H1 (cell line): ENCODE data around the gene RAD23A. TPM values are rescaled to one million over a fixed set of nuclear protein-coding genes. Genes with fewer than 3 reads are reported as not detected.

Experiments used
- CTCF ChIA-PET: fragments of 300-600 bp; sonication (Branson Sonifier 250); formaldehyde crosslinking; loops from one replicate; lab custom pipeline; 2021; ENCODE audit not compliant: partially characterized antibody; lab: Charles Lee
- POLR2A ChIA-PET: fragments of 300-600 bp; sonication (Branson Sonifier 250); formaldehyde crosslinking; loops from one replicate; lab custom pipeline; 2021; ENCODE audit warnings: inconsistent platforms; ENCODE audit not compliant: partially characterized antibody; lab: Charles Lee
- DNase-seq, 2 experiments: peaks; one replicate each; pipeline versions ENCODE4 v3.0.0 to v3.0.0-alpha.2; 2010 to 2022; ENCODE audit warnings: low spot score in 2 of 2, low read depth in 1 of 2, mixed read lengths in 1 of 2
- FAIRE-seq: peaks from 2 replicates; lab custom pipeline; 2011; peaks lifted over from hg19 to GRCh38; lab: Jason Lieb, UNC
- H2AFZ ChIP-seq: 2 replicates; pipeline ENCODE4 v1.8.1; 2012; ENCODE audit warnings: low read length, inconsistent platforms
- H2AK5ac ChIP-seq: 2 replicates; pipeline ENCODE4 v1.6.1; 2013; ENCODE audit warnings: low read depth, low read length
- H2BK120ac ChIP-seq: replicated peaks from 2 replicates; pipeline ENCODE3; 2013; ENCODE audit warnings: low read depth, low read length, inconsistent platforms
- H2BK12ac ChIP-seq: 2 replicates; pipeline ENCODE4 v1.6.1; 2013; ENCODE audit warnings: low read depth, low read length
- H2BK15ac ChIP-seq: 2 replicates; pipeline ENCODE4 v1.6.1; 2013; ENCODE audit warnings: low read length
- H2BK20ac ChIP-seq: 2 replicates; pipeline ENCODE4 v1.6.1; 2013; ENCODE audit warnings: low read length
- H2BK5ac ChIP-seq: 2 replicates; pipeline ENCODE4 v1.6.1; 2013; ENCODE audit warnings: low read depth, low read length
- H3K14ac ChIP-seq: 2 replicates; pipeline ENCODE4 v1.6.1; 2013; ENCODE audit warnings: inconsistent platforms; ENCODE audit not compliant: insufficient read length
- H3K18ac ChIP-seq: 2 replicates; pipeline ENCODE4 v1.6.1; 2013; ENCODE audit warnings: low read length; ENCODE audit errors: extremely low read depth
- H3K23ac ChIP-seq: 2 replicates; pipeline ENCODE4 v1.6.1; 2013; ENCODE audit warnings: inconsistent platforms; ENCODE audit not compliant: insufficient read length
- H3K23me2 ChIP-seq: 2 replicates; pipeline ENCODE4 v1.6.1; 2013; ENCODE audit warnings: low read depth, low read length
- H3K27ac ChIP-seq: 2 replicates; pipeline ENCODE4 v1.6.1; 2011; ENCODE audit warnings: low read depth, low read length, inconsistent platforms
- H3K27me3 ChIP-seq, 4 experiments: replicated peaks in 1 of 4; 1 replicate in 1 of 4; 2 replicates in 3 of 4; pipeline versions ENCODE4 v1.6.1 to v1.8.1; 2011 to 2013; ENCODE audit warnings: low read length in 3 of 4, mild to moderate bottlenecking in 3 of 4, inconsistent platforms in 2 of 4, mixed read lengths in 2 of 4, moderate library complexity in 1 of 4; ENCODE audit not compliant: control insufficient read depth in 3 of 4, insufficient read depth in 3 of 4; ENCODE audit errors: extremely low read depth in 1 of 4
- H3K36me3 ChIP-seq, 4 experiments: 2 replicates each; pipeline versions ENCODE4 v1.6.1 to v1.8.1; 2011 to 2013; ENCODE audit warnings: mild to moderate bottlenecking in 4 of 4, low read length in 3 of 4, moderate library complexity in 2 of 4, control low read depth in 1 of 4, inconsistent platforms in 1 of 4; ENCODE audit not compliant: insufficient read depth in 4 of 4, control insufficient read depth in 2 of 4
- H3K4ac ChIP-seq: replicated peaks from 2 replicates; pipeline ENCODE3; 2013; ENCODE audit warnings: low read length, low read depth, mixed read lengths, inconsistent platforms; ENCODE audit not compliant: insufficient read length
- H3K4me1 ChIP-seq, 4 experiments: replicated peaks in 1 of 4; 1 replicate in 1 of 4; 2 replicates in 3 of 4; pipeline versions ENCODE4 v1.6.1 to v1.8.1; 2011 to 2013; ENCODE audit warnings: low read length in 3 of 4, inconsistent platforms in 2 of 4, mixed read lengths in 1 of 4; ENCODE audit not compliant: insufficient read depth in 4 of 4, control insufficient read depth in 3 of 4
- H3K4me2 ChIP-seq, 2 experiments: 2 replicates each; pipeline versions ENCODE4 v1.6.1 to v1.8.1; 2011 to 2013; ENCODE audit warnings: low read depth in 2 of 2, low read length in 2 of 2, control low read depth in 1 of 2, inconsistent platforms in 1 of 2, mild to moderate bottlenecking in 1 of 2; ENCODE audit not compliant: insufficient read depth in 1 of 2
- H3K4me3 ChIP-seq, 4 experiments: fragments of 200-600, 300-600 bp in 1 of 4; sonication (generic), shearing (Covaris generic), sonication (Bioruptor Twin) in 1 of 4; 2 replicates each; pipeline versions ENCODE4 v1.5.1 to v1.8.1; 2011 to 2016; ENCODE audit warnings: low read length in 4 of 4, low read depth in 3 of 4, control low read depth in 2 of 4, inconsistent platforms in 2 of 4, mild to moderate bottlenecking in 2 of 4, mixed read lengths in 1 of 4, moderate library complexity in 1 of 4; ENCODE audit not compliant: insufficient read depth in 2 of 4; ENCODE audit errors: extremely low read depth in 1 of 4
- H3K56ac ChIP-seq: replicated peaks from 2 replicates; pipeline ENCODE3; 2013; ENCODE audit warnings: low read depth, mild to moderate bottlenecking, mixed read lengths, low read length, inconsistent platforms; ENCODE audit not compliant: insufficient read length
- H3K79me1 ChIP-seq: 2 replicates; pipeline ENCODE4 v1.6.1; 2013; ENCODE audit warnings: low read depth, low read length, control low read depth
- H3K79me2 ChIP-seq, 2 experiments: 2 replicates each; pipeline versions ENCODE4 v1.6.1 to v1.8.1; 2012 to 2013; ENCODE audit warnings: low read length in 2 of 2, mild to moderate bottlenecking in 2 of 2, inconsistent platforms in 1 of 2; ENCODE audit not compliant: insufficient read depth in 2 of 2, control insufficient read depth in 1 of 2
- H3K9ac ChIP-seq, 4 experiments: replicated peaks in 1 of 4; 1 replicate in 1 of 4; 2 replicates in 3 of 4; pipeline versions ENCODE4 v1.6.1 to v1.8.1; 2011 to 2013; ENCODE audit warnings: low read depth in 3 of 4, low read length in 3 of 4, control low read depth in 2 of 4, mild to moderate bottlenecking in 2 of 4, moderate library complexity in 2 of 4, inconsistent platforms in 1 of 4; ENCODE audit errors: extremely low read depth in 1 of 4
- H3K9me3 ChIP-seq, 2 experiments: 2 replicates each; pipeline versions ENCODE4 v1.6.1 to v1.8.1; 2012 to 2013; ENCODE audit warnings: mild to moderate bottlenecking in 2 of 2, moderate library complexity in 2 of 2, control low read depth in 1 of 2, inconsistent platforms in 1 of 2, low read depth in 1 of 2, low read length in 1 of 2, mixed read lengths in 1 of 2; ENCODE audit not compliant: insufficient read depth in 2 of 2
- H4K20me1 ChIP-seq, 2 experiments: replicated peaks in 1 of 2; 2 replicates each; pipeline versions ENCODE3 to v1.8.1; 2011 to 2013; ENCODE audit warnings: inconsistent platforms in 2 of 2, low read length in 2 of 2, mild to moderate bottlenecking in 1 of 2; ENCODE audit not compliant: insufficient read depth in 2 of 2, control insufficient read depth in 1 of 2
- H4K5ac ChIP-seq: 2 replicates; pipeline ENCODE4 v1.6.1; 2013; ENCODE audit warnings: low read length, low read depth, mixed read lengths, inconsistent platforms; ENCODE audit not compliant: insufficient read length
- H4K8ac ChIP-seq: 2 replicates; pipeline ENCODE4 v1.8.0; 2013; ENCODE audit warnings: mild to moderate bottlenecking, moderate library complexity, low read length, inconsistent platforms; ENCODE audit not compliant: insufficient read depth; ENCODE audit errors: extremely low read depth
- H4K91ac ChIP-seq: replicated peaks from 2 replicates; pipeline ENCODE3; 2013; ENCODE audit warnings: low read length, mixed read lengths, inconsistent platforms; ENCODE audit not compliant: insufficient read length
- BACH1 ChIP-seq: IDR thresholded peaks from 2 replicates; pipeline ENCODE4 v1.6.1; 2012; ENCODE audit warnings: low read length, improper control_type of control experiment
- BCL11A ChIP-seq, 2 experiments: IDR thresholded peaks; one replicate each; pipeline ENCODE4 v1.6.1; 2011; ENCODE audit warnings: low read depth in 2 of 2, low read length in 2 of 2, mild to moderate bottlenecking in 2 of 2
- EGR1 ChIP-seq: IDR thresholded peaks from 2 replicates; pipeline ENCODE4 v1.6.1; 2011; ENCODE audit warnings: low read depth, low read length, borderline replicate concordance
- FOSL1 ChIP-seq: IDR thresholded peaks from 2 replicates; pipeline ENCODE4 v1.6.1; 2011; ENCODE audit warnings: mild to moderate bottlenecking, low read depth, low read length, moderate library complexity; ENCODE audit not compliant: insufficient read depth
- SAP30 ChIP-seq: fragments of 300-600 bp; sonication (generic); IDR thresholded peaks from 2 replicates; pipeline ENCODE4 v1.7.1; 2012; ENCODE audit warnings: low read length, moderate library complexity, mild to moderate bottlenecking, inconsistent platforms; ENCODE audit not compliant: insufficient read depth, insufficient replicate concordance
- SIX5 ChIP-seq: IDR thresholded peaks from 2 replicates; pipeline ENCODE4 v1.6.1; 2011; ENCODE audit warnings: mild to moderate bottlenecking, low read depth, low read length
- SUZ12 ChIP-seq: fragments of 200-600 bp; sonication (generic); IDR thresholded peaks from 2 replicates; pipeline ENCODE4 v1.6.1; 2012; ENCODE audit warnings: mild to moderate bottlenecking, inconsistent platforms, low read length, moderate library complexity, mixed read lengths
- TAF7 ChIP-seq: optimal IDR thresholded peaks from 2 replicates; pipeline ENCODE3; 2011; ENCODE audit warnings: low read depth, mild to moderate bottlenecking, inconsistent platforms, low read length, moderate library complexity, borderline replicate concordance
- YY1 ChIP-seq: IDR thresholded peaks from 2 replicates; pipeline ENCODE4 v1.6.1; 2011; ENCODE audit warnings: low read depth, mild to moderate bottlenecking, low read length
- ZNF274 ChIP-seq: IDR thresholded peaks from 2 replicates; pipeline ENCODE4 v1.7.0; 2012; ENCODE audit warnings: low read length, borderline replicate concordance; ENCODE audit errors: extremely low read depth
- WGBS, 2 experiments: shearing (Covaris generic) in 1 of 2; methylation state at CpG; one replicate each; pipeline versions ENCODE4 v1.1.6 to v1.1.7; 2013 to 2015; ENCODE audit warnings: low lambda C conversion rate in 2 of 2, mixed read lengths in 2 of 2, inconsistent platforms in 1 of 2, low coverage in 1 of 2, missing lambda C conversion rate in 1 of 2; ENCODE audit not compliant: insufficient replicate concordance in 2 of 2, insufficient coverage in 1 of 2, insufficient read length in 1 of 2; ENCODE audit errors: extremely low coverage in 1 of 2, missing lambda C conversion rate in 1 of 2; 5-methylcytosine and 5-hydroxymethylcytosine counted together
- polyA plus RNA-seq, 7 experiments: library from polyadenylated mRNA; depleted of rRNA in 3 of 7; stranded (reverse) in 5 of 7; unstranded in 2 of 7; fragments of >200 nt in 5 of 7; fragments of 200-250 nt in 2 of 7; gene quantifications; 1 replicate in 5 of 7; 2 replicates in 1 of 7; 4 replicates in 1 of 7; pipeline versions ENCODE4 v1.2.1 to v1.2.3, GENCODE V29; 2011 to 2013; ENCODE audit warnings: missing spikeins in 2 of 7, mixed read lengths in 2 of 7
- total RNA-seq: library from RNA; stranded (reverse); fragmentation: NEBNext Ultra II Directional; extraction: Animal tissue kit (Norgen Biotek cat#: 25700); gene quantifications from 2 replicates; pipeline ENCODE4 v1.2.1, GENCODE V29; 2021

Gene RAD23A
- total and polyA plus RNA-seq, 2 of the 8 experiments (the other 6 are each of a cell fraction or from before 2014, with no cell fraction given): 40.0 to 76.1 TPM

DNA sequence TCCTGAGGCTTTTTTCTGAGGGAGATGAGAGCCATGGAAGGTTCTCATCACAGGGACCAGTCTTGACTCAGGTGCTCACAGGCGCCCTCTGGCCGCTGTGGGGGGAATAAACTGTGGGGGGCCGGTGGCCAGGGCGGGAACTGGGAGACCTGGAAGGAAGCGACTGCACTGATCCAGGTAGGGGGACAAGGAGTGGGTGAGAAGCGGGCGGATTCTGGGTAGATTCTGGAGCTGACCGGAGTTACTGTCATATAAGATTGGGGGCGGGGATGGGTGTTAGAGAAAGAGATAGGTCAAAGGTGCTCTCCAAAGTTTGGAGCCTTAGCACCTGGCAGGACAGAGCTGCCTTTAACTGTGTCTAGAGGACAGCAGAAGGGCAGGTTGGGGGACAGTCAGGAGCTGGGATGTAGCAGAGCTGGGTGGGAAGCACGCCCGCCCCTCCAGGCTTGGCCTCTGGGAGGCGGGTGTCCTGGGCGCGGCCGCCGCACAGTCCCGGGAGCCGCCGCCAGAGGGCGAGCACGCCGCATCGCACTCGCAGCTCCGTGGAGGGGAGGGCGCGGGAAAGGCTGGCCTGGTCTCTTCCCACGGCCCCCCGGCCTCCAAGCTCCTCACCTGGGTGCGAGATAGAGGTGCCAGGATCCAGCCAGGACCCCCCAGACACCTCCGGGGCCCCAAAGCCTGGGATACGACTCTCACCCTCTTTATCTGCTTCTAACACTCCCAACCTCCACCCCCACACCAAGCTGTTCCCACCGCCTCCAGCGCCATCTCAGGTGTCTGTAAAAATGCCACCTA, 19.6 kb downstream of the RAD23A start:
- Histone ChIP-seq H4K5ac (peak overlapping the region; percentile 84), H3K56ac (peak overlapping the region; percentile 86), H3K79me2 (no peaks in the 10 kb centered on the region), H2BK120ac (no peak overlapping the region), H2AK5ac (no peak overlapping the region), H3K14ac (no peak overlapping the region), H3K27ac (peak overlapping the region; percentile 34; the same call in 1 of the 2 replicates), H2AFZ (peak overlapping the region; percentile 81), H3K27me3 (no peaks in the 10 kb centered on the region), H3K4me3 (peak overlapping the region in 3 of 4 experiments; percentile 27 to 54 (median 46); a peak in 5 of 8 replicates), H4K91ac (peak overlapping the region; percentile 91), H2BK15ac (peak overlapping the region; percentile 99; the same call in 1 of the 2 replicates), H2BK12ac (no peak overlapping the region; the same call in 1 of the 2 replicates), H2BK5ac (peak overlapping the region; percentile 87; the same call in 1 of the 2 replicates), H3K4ac (peak overlapping the region; percentile 74), H3K79me1 (no peaks in the 10 kb centered on the region), H3K4me2 (peak overlapping the region; percentile 4 to 64; a peak in 3 of 4 replicates), H3K4me1 (peaks cover 0 to 6% (median 2%) of the 10 kb centered on the region in 4 experiments; a peak in 2 of 7 replicates), H4K20me1 (no peaks in the 10 kb centered on the region), H3K36me3 (no peaks in the 10 kb centered on the region), H3K23ac (no peak overlapping the region), H4K8ac (peak overlapping the region; percentile 74; the same call in 1 of the 2 replicates), H3K9me3 (no peaks in the 10 kb centered on the region; a peak in 1 of 4 replicates), H3K9ac (peak overlapping the region in 2 of 4 experiments; percentile 25 to 36; a peak in 4 of 7 replicates), H3K18ac (peak overlapping the region; percentile 99), H3K23me2 (no peaks in the 10 kb centered on the region), H2BK20ac (peak overlapping the region; percentile 80; the same call in 1 of the 2 replicates)
- no peak for FAIRE-seq
- ChIA-PET POLR2A (interaction anchor here (0.7 to 7.1 kb wide), 20 partner anchors 11 to 187 kb away, joined by 3 to 67 read pairs (median 4); partner anchors contain the start of genes CALR, GADD45GIP1, KLF1 and NACC1), CTCF (interaction anchor here (0.7 to 7.6 kb wide), 68 partner anchors 11 to 1077 kb away, joined by 3 to 154 read pairs (median 4); partner anchors contain the start of genes CALR, DNASE2, GADD45GIP1 and GCDH)
- WGBS, 2 experiments: 3% methylated on average over 34 of the region's 34 CpGs; no CpG with 5 or more reads in 1 of the 2 experiments
- peak; percentile 59 to 97 for DNase-seq
- TF ChIP-seq SUZ12 (no peak), EGR1 (no peak), BACH1 (peak; percentile 50; the same call in 1 of the 2 replicates), ZNF274 (no peak), YY1 (no peak; the same call in 1 of the 2 replicates), TAF7 (peak; percentile 63), SAP30 (no peak), BCL11A (IDR thresholded peaks at IDR 0.05; ENCODE audit: low read depth in 2 of 2, low read length in 2 of 2) (no peak), FOSL1 (no peak), SIX5 (no peak)
